HepG2 (cell line): ENCODE results near the gene ESRRG. TPM values are rescaled to one million over a fixed set of nuclear protein-coding genes. Genes with fewer than 3 reads are reported as not detected.

ENCODE experiments used
- ATAC-seq: fragments of 200-7000 bp; cut with Tn5 transposase; 3 replicates; pipeline ENCODE4 v1.9.1; 2020; ENCODE audit warnings: mild to moderate bottlenecking, moderate library complexity
- BruUV-seq: library from RNA; stranded (reverse); fragments of 400-500 nt; replicated peaks from 2 replicates; lab custom pipeline; 2021; lab: Mats Ljungman, UMichigan
- CTCF ChIA-PET: fragments of 300-600 bp; formaldehyde crosslinking; extraction: SDS; loops from one replicate; lab custom pipeline; 2021; ENCODE audit warnings: low total read pairs, inconsistent platforms, low intra/inter-chr PET ratio; lab: Yijun Ruan, JAX
- POLR2A ChIA-PET: fragments of 350-600 bp; sonication (Branson Sonifier 250); formaldehyde crosslinking; loops from one replicate; lab custom pipeline; 2020; ENCODE audit warnings: antibody characterized with exemption, inconsistent platforms; lab: Yijun Ruan, JAX
- DNase-seq: peaks from one replicate; pipeline ENCODE4 v3.0.0-alpha.2; 2015; ENCODE audit warnings: low spot score
- FAIRE-seq: peaks from 3 replicates; lab custom pipeline; 2011; peaks lifted over from hg19 to GRCh38; lab: Jason Lieb, UNC
- H2AFZ ChIP-seq: one replicate; pipeline ENCODE4 v1.6.1; 2011; ENCODE audit warnings: low read length, inconsistent platforms
- H3K27ac ChIP-seq: fragments of 300-600 bp; 3 replicates; pipeline ENCODE4 v1.8.0; 2011; ENCODE audit warnings: mixed run types, mild to moderate bottlenecking, mixed read lengths, low read length, inconsistent platforms; ENCODE audit not compliant: insufficient read depth; ENCODE audit errors: extremely low read length
- H3K27me3 ChIP-seq, 2 experiments: fragments of 200-600 bp in 1 of 2; 2 replicates in 1 of 2; 3 replicates in 1 of 2; pipeline versions ENCODE4 v1.6.0 to v1.8.0; 2011; ENCODE audit warnings: low read length in 2 of 2, mild to moderate bottlenecking in 2 of 2, moderate library complexity in 2 of 2, inconsistent platforms in 1 of 2; ENCODE audit not compliant: insufficient read depth in 2 of 2, control insufficient read depth in 1 of 2
- H3K36me3 ChIP-seq, 2 experiments: fragments of 200-600 bp in 1 of 2; replicated peaks in 1 of 2; 2 replicates in 1 of 2; 3 replicates in 1 of 2; pipeline versions ENCODE4 v1.5.1 to v1.8.0; 2011; ENCODE audit warnings: low read length in 2 of 2, inconsistent platforms in 1 of 2; ENCODE audit not compliant: insufficient read depth in 2 of 2, control insufficient read depth in 1 of 2
- H3K4me1 ChIP-seq: 2 replicates; pipeline ENCODE4 v1.5.1; 2012; ENCODE audit warnings: low read length, inconsistent platforms; ENCODE audit not compliant: insufficient read depth
- H3K4me2 ChIP-seq: 2 replicates; pipeline ENCODE4 v1.6.0; 2011; ENCODE audit warnings: low read depth, low read length, inconsistent platforms
- H3K4me3 ChIP-seq, 3 experiments: fragments of 200-600 bp in 1 of 3; sonication (generic), shearing (Covaris generic) in 1 of 3; replicated peaks in 1 of 3; 2 replicates each; pipeline ENCODE4 v1.5.1; 2011 to 2016; ENCODE audit warnings: low read length in 3 of 3, inconsistent platforms in 2 of 3, low read depth in 2 of 3, mild to moderate bottlenecking in 2 of 3, control low read depth in 1 of 3, mixed read lengths in 1 of 3; ENCODE audit not compliant: insufficient read depth in 1 of 3
- H3K79me2 ChIP-seq: one replicate; pipeline ENCODE4 v1.6.1; 2011; ENCODE audit warnings: low read length, inconsistent platforms; ENCODE audit not compliant: insufficient read depth
- H3K9ac ChIP-seq: 2 replicates; pipeline ENCODE4 v1.6.0; 2011; ENCODE audit warnings: mild to moderate bottlenecking, low read depth, low read length, inconsistent platforms; ENCODE audit not compliant: insufficient read depth
- H3K9me3 ChIP-seq: 2 replicates; pipeline ENCODE4 v1.5.1; 2012; ENCODE audit warnings: mild to moderate bottlenecking, low read length
- H4K20me1 ChIP-seq: 2 replicates; pipeline ENCODE4 v1.6.0; 2011; ENCODE audit warnings: inconsistent platforms, mild to moderate bottlenecking, low read length, moderate library complexity; ENCODE audit not compliant: insufficient read depth
- BCLAF1 ChIP-seq: fragments of 450-650 bp; IDR thresholded peaks from 2 replicates; pipeline ENCODE4 v1.6.1; 2017; ENCODE audit warnings: mild to moderate bottlenecking
- EZH2 ChIP-seq: conservative IDR thresholded peaks from 2 replicates; pipeline ENCODE4 v1.6.1; 2012; ENCODE audit warnings: mild to moderate bottlenecking, low read depth, low read length, moderate library complexity
- JUNB ChIP-seq: sonication (generic); formaldehyde crosslinking; IDR thresholded peaks from 2 replicates; pipeline ENCODE4 v1.8.0; 2022; ENCODE audit warnings: missing genetic modification reagents, mild to moderate bottlenecking, borderline replicate concordance
- THAP9 ChIP-seq: sonication (generic); formaldehyde crosslinking; IDR thresholded peaks from 2 replicates; pipeline ENCODE4; 2020; ENCODE audit warnings: missing genetic modification reagents, mild to moderate bottlenecking, borderline replicate concordance
- ZBTB10 ChIP-seq: sonication (generic); formaldehyde crosslinking; IDR thresholded peaks from 2 replicates; pipeline ENCODE4 v1.4.0; 2020; ENCODE audit warnings: missing genetic modification reagents, borderline replicate concordance
- ZNF225 ChIP-seq: sonication (generic); formaldehyde crosslinking; IDR thresholded peaks from 2 replicates; pipeline ENCODE4 v1.4.0; 2020; ENCODE audit warnings: mild to moderate bottlenecking, missing genetic modification reagents
- ZNF746 ChIP-seq: sonication (generic); formaldehyde crosslinking; IDR thresholded peaks from 2 replicates; pipeline ENCODE4 v1.8.0; 2022; ENCODE audit warnings: mild to moderate bottlenecking, missing genetic modification reagents
- WGBS: methylation state at CpG from one replicate; pipeline ENCODE4 v1.1.6; 2017; ENCODE audit warnings: low lambda C conversion rate; 5-methylcytosine and 5-hydroxymethylcytosine counted together
- in situ Hi-C: cut with HindIII; loops from 2 replicates; pipeline ENCODE4 v1.10.0; 2017; ENCODE audit warnings: low pct_unique_long_range_greater_than_20kb; ENCODE audit not compliant: extremely low pct_ligation_motif_present
- intact Hi-C: fragments of 100-400 bp; cut with micrococcal nuclease; formaldehyde crosslinking; loops from one replicate; pipeline ENCODE4 v1.10.0; 2022; ENCODE audit not compliant: unreplicated experiment
- polyA plus RNA-seq, 8 experiments: library from polyadenylated mRNA; depleted of rRNA in 3 of 8; stranded (reverse) in 7 of 8; unstranded in 1 of 8; fragments of >200 nt; fragmentation: Illumina TruSeq in 4 of 8; extraction: Trizol in 4 of 8; gene quantifications; 2 replicates each; pipeline versions ENCODE4 v1.2.1 to v1.2.3, GENCODE V29; 2011 to 2016; ENCODE audit warnings: low read depth in 4 of 8, missing spikeins in 1 of 8, mixed read lengths in 1 of 8; ENCODE audit not compliant: insufficient read depth in 1 of 8
- total RNA-seq, 5 experiments: library from RNA; depleted of rRNA; stranded (reverse); fragments of >200 nt; fragmentation: Illumina TruSeq; extraction: Trizol; gene quantifications; 2 replicates each; pipeline ENCODE4 v1.2.3, GENCODE V29; 2016; ENCODE audit warnings: low read depth in 1 of 5

The ESRRG gene
- total and polyA plus RNA-seq, 2 of the 13 experiments (the other 11 are each of a cell fraction or from before 2014, with no cell fraction given), result not detected

GRCh38 chr1:216660561-216660960, 62.7 kb downstream of the ESRRG start:
- in situ Hi-C loops, result no loop called here
- H2AFZ ChIP-seq, result no peak overlapping the region
- no peak for ATAC-seq
- no peak for FAIRE-seq
- no TSS peak for BruUV-seq
- H3K4me3 ChIP-seq, result no peak overlapping the region
- POLR2A ChIA-PET, result no interaction called here
- H3K9me3 ChIP-seq, result no peaks in the 10 kb centered on the region
- H3K4me2 ChIP-seq, result no peak overlapping the region
- WGBS, result 6% methylated on average over 1 of the region's 1 CpG
- no peak overlapping the region for H3K27ac ChIP-seq
- H4K20me1 ChIP-seq, result no peaks in the 10 kb centered on the region
- DNase-seq, result no peak
- H3K36me3 ChIP-seq, result no peaks in the 10 kb centered on the region
- H3K9ac ChIP-seq, result no peak overlapping the region
- intact Hi-C loops, result no loop called here
- H3K27me3 ChIP-seq, result no peaks in the 10 kb centered on the region
- TF ChIP-seq JUNB (CRISPR knock-in tag) (no peak), BCLAF1 (no peak), ZNF225 (CRISPR knock-in tag) (no peak), EZH2 (no peak), THAP9 (CRISPR knock-in tag) (no peak), ZNF746 (CRISPR knock-in tag) (no peak), ZBTB10 (CRISPR knock-in tag) (no peak)
- TF ChIP-seq, all 625 proteins: peak for 0
- H3K4me1 ChIP-seq, result no peaks in the 10 kb centered on the region
- CTCF ChIA-PET, result no interaction called here
- no peaks in the 10 kb centered on the region for H3K79me2 ChIP-seq
